Cerebellar nuclear complex (tissue), 1 donor: Measurements from ENCODE around the gene NOCT.
"Not testable (repeated sequence)": the region's sequence is repeated elsewhere in the genome, so short reads cannot be mapped to it uniquely, and the experiment has no call there.

Experiments
- DNase-seq, 2 experiments: peaks; one replicate each; lab custom pipeline; 2025; lab: John Stamatoyannopoulos, UW

NOCT gene

GRCh38 chr4:139048026-139048425 lies 32.4 kb downstream of the NOCT start:
- no peak for DNase-seq

- no peak for DNase-seq
Observed at GRCh38 chr4:139050446-139050845, 34.9 kb downstream of the NOCT start.

- DNase-seq: no peak
Observed at GRCh38 chr4:139053909-139054308, 38.3 kb downstream of the NOCT start.

- DNase-seq: no peak
Observed at GRCh38 chr4:139054791-139055505, 39.4 kb downstream of the NOCT start.

- not testable (repeated sequence) for DNase-seq
Observed at GRCh38 chr4:139059026-139059425, 43.4 kb downstream of the NOCT start.

GRCh38 chr4:139060591-139060990 lies 45.0 kb downstream of the NOCT start:
- DNase-seq: no peak

- no peak for DNase-seq
Observed at GRCh38 chr4:139076016-139076744, 60.6 kb downstream of the NOCT start.

GRCh38 chr4:139077567-139078355 lies 62.2 kb downstream of the NOCT start:
- DNase-seq: no peak

GRCh38 chr4:139078926-139079325 lies 63.3 kb downstream of the NOCT start:
- DNase-seq: no peak

GRCh38 chr4:139082750-139083606 lies 67.4 kb downstream of the NOCT start:
- DNase-seq: peak; percentile 91 to 94

- no peak for DNase-seq
Observed at GRCh38 chr4:139083607-139083955, 68.0 kb downstream of the NOCT start.

GRCh38 chr4:139083956-139084803 lies 68.6 kb downstream of the NOCT start:
- DNase-seq: peak in 1 of 2 experiments; percentile 43

GRCh38 chr4:139084804-139085093 lies 69.2 kb downstream of the NOCT start:
- no peak for DNase-seq

GRCh38 chr4:139085141-139085540 lies 69.6 kb downstream of the NOCT start:
- DNase-seq: no peak

GRCh38 chr4:139092271-139092670 lies 76.7 kb downstream of the NOCT start:
- no peak for DNase-seq
